SKM-1 treated with dmso at 0.1 percent for 144 hours (cell line): ENCODE data around the gene RAD23B.

Experiments used
- DNase-seq: peaks from one replicate; lab custom pipeline; 2025; ENCODE audit not compliant: unreplicated experiment; lab: John Stamatoyannopoulos, UW

RAD23B gene

GRCh38 chr9:107373809-107374208 is 90.7 kb downstream of the RAD23B start:
- DNase-seq: no peak

- no peak for DNase-seq
Measured at GRCh38 chr9:107375001-107375400, 91.9 kb downstream of the RAD23B start.

GRCh38 chr9:107375651-107376369 is 92.7 kb downstream of the RAD23B start:
- DNase-seq: peak; percentile 31

GRCh38 chr9:107378006-107378405 is 94.9 kb downstream of the RAD23B start:
- no peak for DNase-seq
